Left ventricle myocardium inferior (tissue), 1 donor: ENCODE data around the gene SENP5. TPM values are rescaled to one million over a fixed set of nuclear protein-coding genes. Genes with fewer than 3 reads are reported as not detected.

Experiments
- DNase-seq: peaks from one replicate; pipeline ENCODE4 v3.0.0-alpha.2; 2020
- H3K27ac ChIP-seq: fragments of 200-600 bp; replicated peaks from 2 replicates; pipeline ENCODE4 v1.8.0; 2021
- H3K27me3 ChIP-seq: fragments of 200-600 bp; 2 replicates; pipeline ENCODE4 v1.8.0; 2021; ENCODE audit warnings: low read depth
- H3K36me3 ChIP-seq: fragments of 200-600 bp; 2 replicates; pipeline ENCODE4 v1.8.0; 2021
- H3K4me1 ChIP-seq: fragments of 200-600 bp; 2 replicates; pipeline ENCODE4 v1.8.0; 2021
- H3K4me3 ChIP-seq: fragments of 200-600 bp; 2 replicates; pipeline ENCODE4 v1.8.0; 2021; ENCODE audit warnings: mild to moderate bottlenecking, moderate library complexity
- H3K9me3 ChIP-seq: fragments of 200-600 bp; replicated peaks from 2 replicates; pipeline ENCODE4 v1.8.0; 2021
- CTCF ChIP-seq: fragments of 200-600 bp; IDR thresholded peaks from 2 replicates; pipeline ENCODE4 v1.8.0; 2021; ENCODE audit warnings: antibody characterized with exemption, mild to moderate bottlenecking, borderline replicate concordance
- intact Hi-C: fragments of 100-400 bp; cut with micrococcal nuclease; formaldehyde crosslinking; loops from one replicate; pipeline ENCODE4 v1.11.0; 2022
- total RNA-seq: library from RNA; stranded (reverse); fragmentation: NEBNext Ultra II Directional; extraction: Animal tissue kit (Norgen Biotek cat#: 25700); gene quantifications from one replicate; pipeline ENCODE4 v1.2.1, GENCODE V29; 2021
- donor health status: DM: no; HTN: yes; CAD: no; lungs with severe emphysema.

Gene SENP5
- total RNA-seq, 1 donor from 2014 or later, result 16.7 TPM

DNA sequence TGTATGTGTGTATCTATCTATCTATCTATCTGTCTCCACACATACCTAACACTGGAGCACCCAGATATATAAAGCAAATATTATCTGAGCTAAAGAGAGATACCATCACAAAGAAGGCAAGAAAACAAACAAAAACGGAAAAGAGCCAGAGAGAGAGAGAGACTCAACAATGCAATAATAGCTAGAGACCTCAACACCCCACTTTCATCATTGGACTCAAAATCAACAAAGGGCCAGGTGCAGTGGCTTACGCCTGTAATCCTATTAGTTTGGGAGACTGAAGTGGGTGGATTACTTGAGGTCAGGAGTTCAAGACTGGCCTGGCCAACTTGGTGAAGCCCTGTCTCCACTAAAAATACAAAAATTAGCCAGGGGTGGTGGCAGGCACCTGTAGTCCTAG, 51.2 kb downstream of the SENP5 start:
- no peaks in the 10 kb centered on the region for H3K4me1 ChIP-seq
- no peak for TF ChIP-seq CTCF
- H3K27me3 ChIP-seq, result no peaks in the 10 kb centered on the region
- peaks cover 8% of the 10 kb centered on the region for H3K9me3 ChIP-seq
- no peak overlapping the region for H3K4me3 ChIP-seq
- no peak overlapping the region for H3K27ac ChIP-seq
- peaks cover 45% of the 10 kb centered on the region for H3K36me3 ChIP-seq
- DNase-seq, result no peak
- intact Hi-C loops, result no loop called here

DNA sequence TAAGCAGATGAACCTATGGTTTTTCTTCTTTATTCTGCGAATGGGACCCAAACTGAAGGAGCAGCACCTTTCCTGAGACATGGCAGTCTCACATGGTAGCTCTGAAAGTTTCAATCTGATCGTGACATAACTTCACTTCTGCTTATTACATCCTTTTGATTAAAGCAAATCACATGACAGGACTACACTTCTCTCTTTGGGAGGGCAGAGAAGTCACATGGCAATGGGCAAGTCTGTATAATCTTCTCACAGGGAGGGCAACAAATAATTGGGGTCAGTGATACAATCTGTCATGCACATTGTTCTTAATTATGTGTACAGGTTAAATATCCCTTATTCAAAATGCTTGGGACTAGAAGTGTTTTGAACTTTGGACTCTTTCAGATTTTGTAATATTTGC, 53.0 kb downstream of the SENP5 start:
- H3K4me1 ChIP-seq, result no peaks in the 10 kb centered on the region
- H3K9me3 ChIP-seq, result peaks cover 8% of the 10 kb centered on the region
- no peak for TF ChIP-seq CTCF
- DNase-seq, result no peak
- H3K27me3 ChIP-seq, result no peaks in the 10 kb centered on the region
- intact Hi-C loops, result no loop called here
- H3K27ac ChIP-seq, result no peak overlapping the region
- H3K4me3 ChIP-seq, result no peak overlapping the region
- peaks cover 48% of the 10 kb centered on the region for H3K36me3 ChIP-seq

DNA sequence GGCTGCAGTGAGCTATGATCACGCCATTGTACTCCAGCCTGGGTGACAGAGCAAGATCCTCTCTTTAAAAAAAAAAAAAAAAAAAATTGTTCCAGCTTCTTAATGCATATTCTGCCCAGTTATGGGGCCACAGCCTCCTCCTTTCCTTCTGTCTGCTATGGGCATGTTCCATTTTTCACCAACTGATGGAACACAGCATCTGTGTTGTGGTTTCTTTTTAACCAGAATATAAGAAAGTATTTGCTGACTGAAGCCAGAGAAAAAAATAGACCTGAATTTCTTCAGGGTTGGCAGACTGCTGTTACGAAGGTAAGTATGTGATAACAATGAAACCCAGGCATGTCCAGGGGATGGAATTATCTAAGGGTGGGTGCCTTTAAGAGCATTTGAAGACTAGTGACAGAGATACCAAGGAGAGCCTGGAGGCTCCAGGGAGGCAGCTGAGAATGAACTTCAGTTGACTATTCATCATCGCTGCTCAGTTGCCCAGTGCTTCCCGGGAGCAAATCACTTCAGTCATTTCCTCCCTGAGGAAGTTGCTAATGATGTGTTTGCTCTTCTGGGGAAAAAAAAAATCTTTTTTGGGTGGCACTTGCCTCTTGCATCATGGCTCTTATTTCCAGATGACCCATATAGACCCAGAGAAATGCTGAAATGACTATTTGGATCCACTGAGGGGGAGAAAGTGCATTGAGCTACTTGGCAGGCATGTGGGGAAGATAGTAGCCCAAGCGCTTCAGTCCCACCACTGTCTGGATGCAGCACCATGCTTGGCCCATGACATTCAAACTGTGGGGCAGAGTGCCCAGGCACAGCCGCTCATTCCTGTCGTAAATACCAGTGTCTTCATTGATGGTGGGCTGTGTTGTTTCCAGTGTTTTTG, 60.1 kb downstream of the SENP5 start:
- DNase-seq, result no peak
- no peak for TF ChIP-seq CTCF
- Histone ChIP-seq H3K27me3 (no peaks in the 10 kb centered on the region), H3K27ac (no peak overlapping the region), H3K9me3 (no peaks in the 10 kb centered on the region), H3K4me1 (no peaks in the 10 kb centered on the region), H3K4me3 (no peak overlapping the region), H3K36me3 (peaks cover 66% of the 10 kb centered on the region)
- intact Hi-C loops, result no loop called here

GRCh38 chr3:196931157-196931556, 63.4 kb downstream of the SENP5 start:
- intact Hi-C loops, result no loop called here
- Histone ChIP-seq H3K27me3 (no peaks in the 10 kb centered on the region), H3K4me1 (no peaks in the 10 kb centered on the region), H3K9me3 (no peaks in the 10 kb centered on the region), H3K4me3 (no peak overlapping the region), H3K27ac (no peak overlapping the region), H3K36me3 (peaks cover 74% of the 10 kb centered on the region)
- DNase-seq, result no peak
- no peak for TF ChIP-seq CTCF

DNA sequence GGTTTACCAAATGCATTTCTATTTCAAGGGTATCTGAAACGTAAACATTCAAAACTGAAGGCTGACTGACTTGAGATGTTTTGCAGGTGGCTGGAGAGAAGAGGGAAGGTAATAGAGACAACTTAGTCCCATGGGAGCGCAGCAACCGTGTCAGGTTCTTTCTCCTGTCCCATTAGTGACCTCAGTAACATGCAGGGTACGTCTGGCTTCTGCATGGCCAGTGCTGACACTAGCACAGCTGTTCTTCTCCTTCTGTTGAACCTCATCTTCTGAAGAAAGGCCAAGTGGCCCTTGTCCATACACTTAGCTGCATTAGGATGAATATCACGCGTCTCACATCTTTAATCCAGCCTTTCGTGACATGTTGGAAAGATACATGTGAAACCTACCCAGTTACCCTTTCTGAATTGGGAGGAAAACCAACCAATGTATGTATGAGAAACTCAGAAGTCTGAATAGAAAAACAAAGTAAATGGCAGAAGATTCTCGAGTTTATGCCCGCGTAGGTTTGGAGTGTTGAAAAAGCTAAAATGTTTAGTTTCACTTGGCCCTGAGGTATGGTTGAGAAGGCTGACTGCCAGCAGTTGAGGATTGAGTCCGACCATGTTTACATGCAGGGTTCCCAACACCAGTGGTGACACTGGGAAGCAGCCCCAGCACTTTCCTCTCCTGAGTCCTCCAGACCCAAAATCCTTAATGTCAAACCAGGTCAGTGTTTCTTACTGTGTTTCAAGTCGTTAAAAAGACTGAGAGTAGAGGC, 64.3 kb downstream of the SENP5 start:
- no peak overlapping the region for H3K27ac ChIP-seq
- no peaks in the 10 kb centered on the region for H3K4me1 ChIP-seq
- H3K36me3 ChIP-seq, result peaks cover 83% of the 10 kb centered on the region
- H3K27me3 ChIP-seq, result no peaks in the 10 kb centered on the region
- intact Hi-C loops, result no loop called here
- no peaks in the 10 kb centered on the region for H3K9me3 ChIP-seq
- no peak for TF ChIP-seq CTCF
- H3K4me3 ChIP-seq, result no peak overlapping the region
- DNase-seq, result no peak
